NCI-H1417 treated with DMSO at 0.1 percent for 48 hours (cell line): ENCODE results near the gene GJD2.

Experiments
- DNase-seq: peaks from one replicate; lab custom pipeline; 2025; lab: John Stamatoyannopoulos, UW

The GJD2 gene

GRCh38 chr15:34754674-34755418 lies at the start of gene GJD2:
Gene GJD2, minus strand, starts transcription at chr15:34754998. Its CDS starts 510 bp downstream, at chr15:34754488.
- no peak for DNase-seq

DNA sequence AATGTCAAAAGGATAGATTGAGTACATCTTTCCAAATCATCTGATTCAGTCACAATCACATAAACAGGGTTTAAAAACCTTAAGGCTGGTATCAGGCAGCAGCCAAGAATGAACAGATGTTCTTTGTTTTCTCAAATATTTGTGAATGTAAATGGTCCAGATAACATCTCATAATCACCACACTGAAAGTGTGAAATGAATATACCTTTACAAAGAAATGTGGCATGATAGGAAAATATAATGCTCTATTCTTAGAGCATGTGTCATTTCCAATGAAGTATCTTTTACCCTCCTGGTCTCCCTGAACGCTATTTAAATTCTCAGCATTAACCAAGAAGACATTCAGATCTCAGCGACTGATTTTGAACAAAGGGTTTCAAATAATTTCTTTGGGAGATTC lies 49.3 kb upstream of the GJD2 start:
- DNase-seq = no peak

- DNase-seq = no peak
Measured at GRCh38 chr15:34802803-34803750, 48.3 kb upstream of the GJD2 start.

DNA sequence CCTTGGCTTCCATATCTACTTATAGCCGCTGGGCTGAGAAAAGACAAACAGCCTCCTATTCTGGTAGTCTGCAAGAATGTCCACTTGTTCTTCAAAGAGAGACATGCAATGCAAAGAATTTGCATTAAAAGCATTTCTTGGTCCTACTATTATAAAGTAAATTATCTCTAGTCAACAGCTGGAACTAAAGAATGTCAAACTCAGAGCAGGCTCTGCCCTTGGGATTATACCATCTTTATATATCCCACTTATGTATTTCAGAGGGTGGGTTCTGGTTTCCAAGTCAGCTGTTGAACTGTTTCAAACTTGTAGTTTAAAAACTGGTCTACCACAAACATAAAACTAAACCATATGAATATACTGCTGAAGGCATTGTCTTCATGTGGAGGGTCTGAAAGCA lies 47.6 kb upstream of the GJD2 start:
- no peak for DNase-seq

- no peak for DNase-seq
Measured at GRCh38 chr15:34799149-34800101, 44.6 kb upstream of the GJD2 start.

- DNase-seq = no peak
Measured at GRCh38 chr15:34796847-34797435, 42.1 kb upstream of the GJD2 start.

- DNase-seq = no peak
Measured at GRCh38 chr15:34795267-34796081, 40.7 kb upstream of the GJD2 start, which contains the start of gene ACTC1. Gene ACTC1, minus strand, starts transcription at chr15:34795549. Its CDS starts 741 bp downstream, at chr15:34794808.

- no peak for DNase-seq
Measured at GRCh38 chr15:34794590-34795206, 39.9 kb upstream of the GJD2 start.

GRCh38 chr15:34793901-34794300 lies 39.1 kb upstream of the GJD2 start:
- DNase-seq = no peak

GRCh38 chr15:34793071-34793470 lies 38.3 kb upstream of the GJD2 start:
- DNase-seq = no peak

GRCh38 chr15:34791701-34792100 lies 36.9 kb upstream of the GJD2 start:
- no peak for DNase-seq

DNA sequence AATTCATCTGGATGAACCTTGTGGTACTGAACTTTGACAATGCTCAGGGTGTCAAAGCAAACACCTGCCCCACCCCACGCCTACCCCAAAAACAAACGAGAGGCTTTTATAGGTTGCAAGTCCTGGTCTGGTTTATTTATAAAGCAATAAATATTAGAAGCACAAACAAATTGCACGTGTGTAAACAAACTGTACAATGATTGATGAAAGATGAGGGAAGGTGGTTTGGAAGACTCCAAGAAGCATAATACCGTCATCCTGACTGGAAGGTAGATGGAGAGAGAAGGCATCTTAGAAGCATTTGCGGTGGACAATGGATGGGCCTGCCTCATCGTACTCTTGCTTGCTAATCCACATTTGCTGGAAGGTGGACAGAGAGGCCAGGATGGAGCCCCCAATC lies 35.3 kb upstream of the GJD2 start:
- DNase-seq = no peak

GRCh38 chr15:34789326-34789725 lies 34.5 kb upstream of the GJD2 start:
- DNase-seq = no peak

- no peak for DNase-seq
Measured at GRCh38 chr15:34786206-34786605, 31.4 kb upstream of the GJD2 start.

GRCh38 chr15:34783991-34784390 lies 29.2 kb upstream of the GJD2 start:
- no peak for DNase-seq

GRCh38 chr15:34783431-34783830 lies 28.6 kb upstream of the GJD2 start:
- DNase-seq = no peak

GRCh38 chr15:34782901-34783300 lies 28.1 kb upstream of the GJD2 start:
- no peak for DNase-seq

- no peak for DNase-seq
Measured at GRCh38 chr15:34780725-34781124, 25.9 kb upstream of the GJD2 start.

DNA sequence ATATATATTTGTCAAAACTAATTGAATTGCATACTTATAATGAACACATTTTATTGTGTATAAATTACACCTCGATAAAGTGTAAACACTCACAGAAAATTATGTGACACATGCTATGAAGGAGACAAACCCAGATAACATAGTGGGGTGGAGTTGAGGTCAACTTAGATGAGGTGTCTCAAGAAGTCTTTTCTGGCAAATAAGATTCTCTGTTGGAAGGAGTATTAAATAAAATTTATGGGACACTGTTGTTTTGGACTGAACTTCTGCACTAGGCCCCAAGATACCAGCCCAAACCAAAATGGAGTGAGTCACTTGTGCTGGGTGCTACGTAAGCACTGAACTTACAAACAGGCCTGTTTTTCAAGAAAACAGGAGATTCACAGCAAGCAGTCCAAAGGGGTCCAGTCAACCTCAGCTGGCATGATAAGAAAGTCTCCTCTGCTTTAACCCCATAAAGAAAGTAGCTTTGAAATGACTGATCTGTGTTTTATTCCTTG lies 21.9 kb upstream of the GJD2 start:
- DNase-seq = no peak

- DNase-seq = no peak
Measured at GRCh38 chr15:34773917-34774316, 19.1 kb upstream of the GJD2 start.
